AG04450 (cell line): ENCODE data around the gene NTM. TPM values are rescaled to one million over a fixed set of nuclear protein-coding genes. Genes with fewer than 3 reads are reported as not detected.

Source experiments
- CTCF ChIA-PET: fragments of 300-600, 350-600 bp; formaldehyde crosslinking; extraction: SDS; loops from one replicate; lab custom pipeline; 2022; ENCODE audit warnings: antibody characterized with exemption, inconsistent platforms; lab: Charles Lee
- POLR2A ChIA-PET: fragments of 350-600 bp; formaldehyde crosslinking; extraction: SDS; loops from one replicate; lab custom pipeline; 2021; ENCODE audit warnings: antibody characterized with exemption, inconsistent platforms; lab: Yijun Ruan, JAX
- DNase-seq: peaks from one replicate; pipeline ENCODE4 v3.0.0-alpha.2; 2011; ENCODE audit warnings: low read depth, low spot score
- H3K27ac ChIP-seq: one replicate; pipeline ENCODE4 v1.5.1; 2012; ENCODE audit warnings: low read depth, low read length, control low read depth
- H3K27me3 ChIP-seq: one replicate; pipeline ENCODE4 v1.6.0; 2012; ENCODE audit warnings: low read length; ENCODE audit not compliant: control insufficient read depth, insufficient read depth
- H3K4me3 ChIP-seq: 2 replicates; pipeline ENCODE4 v1.5.1; 2011; ENCODE audit warnings: mild to moderate bottlenecking, low read depth, low read length, control low read depth
- H3K9me3 ChIP-seq: 2 replicates; pipeline ENCODE4 v1.5.1; 2012; ENCODE audit warnings: low read length; ENCODE audit not compliant: control insufficient read depth, insufficient read depth
- polyA plus RNA-seq: library from polyadenylated mRNA; depleted of rRNA; stranded (reverse); fragments of >200 nt; gene quantifications from 2 replicates; pipeline ENCODE4 v1.2.3, GENCODE V29; 2011
- TF ChIP-seq, protein P1 (sequence below): IDR thresholded peaks from 2 replicates; pipeline ENCODE4 v1.5.1; 2011; ENCODE audit warnings: low read depth, low read length, control low read depth, inconsistent platforms

Gene NTM
- polyA plus RNA-seq, 1 experiment, result 26.9 TPM

DNA sequence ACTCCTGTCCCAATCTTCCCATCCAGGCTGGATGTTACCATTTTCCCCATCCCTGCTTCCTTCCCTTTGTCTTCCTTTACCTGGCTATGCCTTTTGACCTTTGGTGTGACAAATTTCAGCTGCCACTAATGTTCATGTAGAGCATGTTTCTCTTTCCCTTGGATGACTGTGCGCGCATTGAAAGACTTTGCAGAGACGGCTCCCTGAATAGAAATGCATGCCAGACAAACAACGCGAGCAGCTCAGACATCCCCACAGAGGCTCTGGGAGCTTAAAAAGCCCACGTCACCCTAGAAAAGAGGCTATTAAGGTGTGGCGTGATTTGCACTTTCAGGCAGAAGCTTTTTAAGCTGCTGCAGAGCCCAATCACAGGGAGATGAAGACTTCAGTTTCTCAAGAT, 202.0 kb downstream of the NTM start:
- peaks cover 2% of the 10 kb centered on the region for H3K27me3 ChIP-seq
- ChIA-PET CTCF (interaction anchor here (1.7 kb wide), 1 partner anchor 7 kb away, joined by 5 read pairs; no protein-coding TSS in a partner anchor), POLR2A (no interaction called here)
- TF ChIP-seq, protein P1, sequence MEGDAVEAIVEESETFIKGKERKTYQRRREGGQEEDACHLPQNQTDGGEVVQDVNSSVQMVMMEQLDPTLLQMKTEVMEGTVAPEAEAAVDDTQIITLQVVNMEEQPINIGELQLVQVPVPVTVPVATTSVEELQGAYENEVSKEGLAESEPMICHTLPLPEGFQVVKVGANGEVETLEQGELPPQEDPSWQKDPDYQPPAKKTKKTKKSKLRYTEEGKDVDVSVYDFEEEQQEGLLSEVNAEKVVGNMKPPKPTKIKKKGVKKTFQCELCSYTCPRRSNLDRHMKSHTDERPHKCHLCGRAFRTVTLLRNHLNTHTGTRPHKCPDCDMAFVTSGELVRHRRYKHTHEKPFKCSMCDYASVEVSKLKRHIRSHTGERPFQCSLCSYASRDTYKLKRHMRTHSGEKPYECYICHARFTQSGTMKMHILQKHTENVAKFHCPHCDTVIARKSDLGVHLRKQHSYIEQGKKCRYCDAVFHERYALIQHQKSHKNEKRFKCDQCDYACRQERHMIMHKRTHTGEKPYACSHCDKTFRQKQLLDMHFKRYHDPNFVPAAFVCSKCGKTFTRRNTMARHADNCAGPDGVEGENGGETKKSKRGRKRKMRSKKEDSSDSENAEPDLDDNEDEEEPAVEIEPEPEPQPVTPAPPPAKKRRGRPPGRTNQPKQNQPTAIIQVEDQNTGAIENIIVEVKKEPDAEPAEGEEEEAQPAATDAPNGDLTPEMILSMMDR, result no peak
- H3K27ac ChIP-seq, result no peak overlapping the region
- no peak for DNase-seq
- H3K9me3 ChIP-seq, result no peaks in the 10 kb centered on the region
- no peak overlapping the region for H3K4me3 ChIP-seq

DNA sequence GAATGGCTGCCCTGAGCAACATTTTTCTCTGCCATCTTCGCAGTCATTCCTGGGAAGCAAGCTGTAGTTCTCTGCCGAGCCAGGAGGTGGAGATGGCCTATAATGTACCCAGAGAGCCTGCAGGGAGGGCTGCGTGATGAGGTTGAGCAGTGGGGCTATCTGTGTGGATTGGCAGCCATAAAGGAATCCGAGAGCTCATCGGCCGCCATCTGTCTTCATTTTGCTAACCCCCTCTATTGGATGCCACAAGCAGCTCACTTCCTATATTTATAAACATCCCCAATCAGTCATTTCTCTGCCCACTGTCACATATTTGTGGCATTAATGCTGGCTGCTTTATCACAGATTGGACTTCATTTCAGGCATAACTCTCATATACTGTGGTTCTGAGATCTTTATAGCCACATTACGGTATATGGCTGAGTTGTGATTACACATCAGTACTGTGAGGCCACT, 209.5 kb downstream of the NTM start:
- DNase-seq, result no peak
- H3K27ac ChIP-seq, result no peak overlapping the region
- ChIA-PET POLR2A (no interaction called here), CTCF (interaction anchor here (0.6 to 3.9 kb wide), 7 partner anchors 9 to 1114 kb away, joined by 3 to 62 read pairs (median 4); no protein-coding TSS in a partner anchor)
- H3K4me3 ChIP-seq, result no peak overlapping the region
- H3K9me3 ChIP-seq, result no peaks in the 10 kb centered on the region
- H3K27me3 ChIP-seq, result no peaks in the 10 kb centered on the region
- TF ChIP-seq, protein P1, result peak; percentile 62

DNA sequence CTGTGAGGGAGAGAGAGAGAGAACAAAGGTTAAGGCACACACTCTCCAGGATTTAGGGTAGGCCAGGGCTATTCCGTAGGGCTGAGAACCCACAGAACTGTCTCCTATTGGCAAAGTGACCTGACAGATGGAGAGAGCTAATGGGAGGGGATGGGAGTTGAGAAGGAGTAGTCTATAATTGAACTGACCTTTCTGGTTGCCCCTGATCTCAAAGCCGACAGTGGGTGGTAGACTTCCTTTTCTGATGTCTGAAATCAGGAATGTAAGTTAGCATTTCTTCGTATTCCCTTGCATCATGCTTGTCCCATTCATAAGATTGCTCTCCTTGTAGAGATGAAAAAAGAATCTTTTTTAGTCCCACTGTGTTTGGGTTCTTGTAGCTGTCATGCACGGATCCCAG, 210.1 kb downstream of the NTM start:
- POLR2A ChIA-PET, result no interaction called here
- Histone ChIP-seq H3K27me3 (no peaks in the 10 kb centered on the region), H3K4me3 (no peak overlapping the region), H3K27ac (no peak overlapping the region), H3K9me3 (no peaks in the 10 kb centered on the region)
- CTCF ChIA-PET, result interaction anchor here (0.6 to 3.9 kb wide), 6 partner anchors 9 to 409 kb away, joined by 3 to 62 read pairs (median 4); no protein-coding TSS in a partner anchor
- TF ChIP-seq, protein P1, result no peak
- DNase-seq, result no peak

DNA sequence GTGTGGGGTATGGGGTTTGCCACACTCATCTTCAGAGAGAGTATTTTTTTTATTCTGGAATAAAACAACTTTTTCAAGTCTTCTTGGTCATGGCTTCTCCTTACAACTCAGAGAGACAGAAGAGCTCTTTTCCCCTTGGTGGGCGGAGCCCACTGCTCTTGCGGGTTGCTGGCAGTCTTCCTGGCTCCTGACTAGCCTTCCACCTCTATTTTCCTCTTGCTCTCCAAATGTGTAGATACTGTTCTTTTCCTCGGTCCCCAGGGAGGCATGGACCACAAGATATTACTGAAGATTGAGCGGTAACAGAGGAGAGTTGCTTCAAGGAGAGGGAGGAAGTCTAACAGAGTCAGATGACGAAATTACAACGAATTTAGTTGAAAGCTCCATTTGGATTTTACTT, 210.6 kb downstream of the NTM start:
- H3K4me3 ChIP-seq, result no peak overlapping the region
- no peak overlapping the region for H3K27ac ChIP-seq
- TF ChIP-seq, protein P1, result no peak
- CTCF ChIA-PET, result interaction anchor here (3.9 kb wide), 1 partner anchor 93 kb away, joined by 62 read pairs; no protein-coding TSS in a partner anchor
- POLR2A ChIA-PET, result no interaction called here
- H3K27me3 ChIP-seq, result no peaks in the 10 kb centered on the region
- no peaks in the 10 kb centered on the region for H3K9me3 ChIP-seq
- no peak for DNase-seq

DNA sequence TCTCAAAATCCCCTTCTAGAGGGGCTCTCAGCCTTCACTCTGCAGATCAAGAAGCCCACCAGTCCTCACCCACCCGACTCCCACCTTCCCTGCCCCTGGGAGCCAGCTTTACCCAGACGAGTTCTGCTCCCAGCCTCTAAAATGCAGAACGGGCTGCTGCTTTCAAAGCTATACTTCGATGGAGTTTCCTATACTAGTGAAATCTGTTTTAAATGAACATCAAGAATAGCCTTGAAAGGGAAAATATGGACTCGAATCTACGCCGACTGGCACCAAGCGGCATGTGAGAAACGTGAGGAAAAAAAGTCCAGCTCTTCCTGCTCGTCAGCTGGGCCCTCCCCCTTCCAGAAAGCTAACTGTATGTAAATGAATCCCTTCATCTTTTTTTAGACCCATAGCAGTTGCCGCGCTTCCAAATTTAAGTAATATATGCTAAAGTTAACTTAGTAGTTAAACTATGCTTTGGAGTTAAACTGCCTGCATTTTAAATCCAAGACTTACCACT, 211.7 kb downstream of the NTM start:
- Histone ChIP-seq H3K4me3 (no peak overlapping the region), H3K27me3 (no peaks in the 10 kb centered on the region), H3K9me3 (no peaks in the 10 kb centered on the region), H3K27ac (no peak overlapping the region)
- DNase-seq, result no peak
- TF ChIP-seq, protein P1, result no peak
- ChIA-PET POLR2A (no interaction called here), CTCF (interaction anchor here (3.9 kb wide), 1 partner anchor 92 kb away, joined by 62 read pairs; no protein-coding TSS in a partner anchor)
